Endothelial cell of umbilical vein (primary cell): ENCODE data around the gene SLC25A21.

Source experiments
- CTCF ChIP-seq, 2 donors: IDR thresholded peaks; 1 replicate in 1 of 2; 2 replicates in 1 of 2; pipeline ENCODE4 v1.5.1; 2011; ENCODE audit warnings: low read length in 2 of 2, mild to moderate bottlenecking in 2 of 2, moderate library complexity in 2 of 2, control low read depth in 1 of 2, inconsistent platforms in 1 of 2, low read depth in 1 of 2; ENCODE audit not compliant: insufficient read depth in 1 of 2; ENCODE audit errors: extremely low read depth in 1 of 2
- EZH2 ChIP-seq: IDR thresholded peaks from 2 replicates; pipeline ENCODE4 v1.6.1; 2012; ENCODE audit warnings: borderline replicate concordance, low read depth, mild to moderate bottlenecking, moderate library complexity, low read length, inconsistent platforms; ENCODE audit not compliant: severe bottlenecking
- POLR2A ChIP-seq: IDR thresholded peaks from 2 replicates; pipeline ENCODE4 v1.6.1; 2012; ENCODE audit warnings: low read depth, mild to moderate bottlenecking, control low read depth, low read length

GRCh38 chr14:37118673-37119366 is 53.6 kb downstream of the SLC25A21 start:
- TF ChIP-seq CTCF (IDR thresholded peaks at IDR 0.05; ENCODE audit: extremely low read depth in 1 of 2, insufficient read depth in 1 of 2, low read depth in 1 of 2, low read length in 2 of 2) (no peak), EZH2 (no peak), POLR2A (no peak)
